SK-N-MC (cell line): ENCODE data around the gene TP73.

Source experiments
- EZH2 ChIP-seq: fragments of 200-600 bp; sonication (generic); IDR thresholded peaks from one replicate; pipeline ENCODE4 v1.6.1; 2017; ENCODE audit warnings: antibody characterized with exemption
- POLR2AphosphoS5 ChIP-seq: IDR thresholded peaks from 2 replicates; pipeline ENCODE4 v1.6.1; 2012; ENCODE audit warnings: mild to moderate bottlenecking, low read depth, low read length, borderline replicate concordance

DNA sequence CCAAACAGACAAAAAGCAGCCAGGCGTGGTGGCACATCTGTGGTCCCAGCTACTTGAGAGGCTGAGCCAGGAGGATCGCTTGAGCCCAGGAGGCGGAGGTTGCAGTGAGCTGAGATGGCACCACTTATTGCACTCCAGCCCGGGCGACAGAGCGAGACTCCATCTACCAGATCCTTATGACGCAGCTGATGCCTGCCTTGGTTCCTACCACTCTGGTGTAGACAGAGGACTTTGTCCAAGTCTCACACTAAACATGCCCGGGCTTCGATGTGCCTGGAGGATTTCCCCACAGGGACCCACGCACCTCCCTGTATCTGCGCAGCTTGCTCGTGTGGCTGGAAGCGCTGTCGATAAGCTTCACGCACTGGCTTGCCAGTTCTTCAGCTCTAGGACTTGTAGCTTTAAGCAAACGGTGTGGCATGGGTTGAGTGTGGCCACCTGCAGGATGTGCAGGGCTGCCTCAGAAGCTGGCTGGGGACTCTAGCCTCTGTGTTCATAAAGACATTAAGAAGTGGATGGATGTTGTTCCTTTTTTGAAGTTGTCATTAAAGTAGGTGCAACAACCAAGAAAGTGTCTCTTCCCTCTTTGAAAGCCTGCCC lies 22.7 kb upstream of the TP73 start:
- no peak for TF ChIP-seq POLR2AphosphoS5
- no peak for TF ChIP-seq EZH2
